Subcutaneous preadipocyte (primary cell): Measurements from ENCODE around the gene ARMH2. TPM values are rescaled to one million over a fixed set of nuclear protein-coding genes. Genes with fewer than 3 reads are reported as not detected.

Experiments
- total RNA-seq: library from RNA; depleted of rRNA; stranded (reverse); fragments of >200 nt; gene quantifications from 2 replicates; pipeline ENCODE4 v1.2.3, GENCODE V29; 2012

ARMH2 gene
- total RNA-seq, result not detected in 2 replicates

DNA sequence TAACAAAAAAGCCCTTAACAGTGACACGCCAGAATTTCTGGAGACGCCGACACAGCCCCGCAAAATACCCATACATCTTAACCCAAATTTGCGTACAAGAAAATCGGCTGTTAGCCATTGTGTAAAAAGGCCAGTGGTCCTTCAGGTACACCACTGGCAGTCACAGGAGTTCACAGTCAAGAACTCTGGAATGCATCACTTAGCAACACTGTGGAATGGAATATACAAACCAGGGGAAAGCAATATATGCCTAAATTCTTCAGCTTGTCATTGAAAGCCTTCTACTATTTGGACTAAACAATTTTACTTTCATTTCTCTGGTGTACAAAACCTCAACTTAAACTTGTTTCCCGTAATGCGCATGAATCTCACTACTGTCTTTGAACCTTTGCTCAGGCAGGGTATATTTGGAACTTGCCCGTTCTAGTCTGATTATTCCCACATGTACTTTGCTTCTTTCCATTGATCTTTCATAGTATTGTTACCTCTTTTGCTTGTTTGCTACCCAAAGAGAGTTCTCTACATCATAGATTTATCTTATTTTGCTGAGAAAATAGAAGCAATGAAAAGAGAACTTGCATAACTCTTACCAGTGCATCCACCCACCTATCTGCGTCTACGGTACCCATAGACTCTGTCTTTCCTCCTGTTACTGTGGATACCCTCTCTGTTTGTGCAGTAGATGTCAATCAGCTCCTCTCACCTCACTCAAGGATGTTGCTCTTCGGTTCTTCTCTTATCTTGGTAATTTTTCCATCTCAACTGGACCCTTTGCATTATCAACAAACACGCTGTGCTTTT lies at the start of gene ARMH2:
TSS of gene ARMH2 (minus strand) at position 178 of the 801 bp plus-strand sequence. CDS start at position 118, 60 bp downstream.

DNA sequence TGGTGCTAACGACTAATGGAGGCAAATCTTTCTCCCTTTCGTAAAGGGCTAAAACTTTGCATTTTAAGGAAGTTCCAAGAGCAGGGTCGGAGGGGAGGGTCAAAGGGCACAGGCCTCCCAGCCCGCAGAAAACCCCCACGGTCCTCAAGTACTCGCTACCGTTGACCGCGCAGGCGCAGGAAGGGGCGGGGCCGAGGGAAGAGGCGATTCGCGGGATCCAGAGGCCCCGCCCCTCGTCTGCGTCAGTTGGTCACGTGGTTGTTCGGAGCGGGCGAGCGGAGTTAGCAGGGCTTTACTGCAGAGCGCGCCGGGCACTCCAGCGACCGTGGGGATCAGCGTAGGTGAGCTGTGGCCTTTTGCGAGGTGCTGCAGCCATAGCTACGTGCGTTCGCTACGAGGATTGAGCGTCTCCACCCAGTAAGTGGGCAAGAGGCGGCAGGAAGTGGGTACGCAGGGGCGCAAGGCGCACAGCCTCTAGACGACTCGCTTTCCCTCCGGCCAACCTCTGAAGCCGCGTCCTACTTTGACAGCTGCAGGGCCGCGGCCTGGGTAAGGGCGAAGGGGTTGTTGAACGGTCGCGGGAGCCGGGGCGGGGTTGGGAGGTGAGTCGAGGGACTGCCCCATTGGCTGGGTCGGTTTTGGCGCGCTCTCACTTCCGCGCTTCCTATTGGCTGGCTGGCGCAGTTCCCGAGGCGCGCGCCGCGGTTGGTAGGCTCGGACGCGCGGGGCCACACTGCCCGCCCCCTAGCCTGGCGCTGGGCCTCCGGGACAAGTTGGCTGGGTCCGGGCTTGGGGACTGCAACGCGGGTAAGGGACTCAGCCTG lies 23.8 kb downstream of the ARMH2 start, which contains the start of gene GMNN:
TSS of gene GMNN (plus strand) at position 242 of the 824 bp plus-strand sequence. CDS start 2,310 bp downstream, outside the sequence.

Other genes starting within 250 kb of the ARMH2 start
- gene KIAA0319, start 152.7 kb downstream of the ARMH2 start, total RNA-seq, result under 0.01 TPM in 1 of 2 replicates, not detected in the other
- 16.6 and 23.9 TPM in 2 replicates for gene TDP2, start 132.0 kb downstream of the ARMH2 start, total RNA-seq
- gene ACOT13, start 131.8 kb downstream of the ARMH2 start, total RNA-seq, result 4.3 and 8.5 TPM in 2 replicates
- gene C6orf62, start 79.8 kb downstream of the ARMH2 start, total RNA-seq, result 99.6 and 135 TPM in 2 replicates
- gene GMNN, start 24.0 kb downstream of the ARMH2 start, total RNA-seq, result 17.3 and 25.2 TPM in 2 replicates
- gene RIPOR2, start 137.0 kb upstream of the ARMH2 start, total RNA-seq, result 0.20 and 1.1 TPM in 2 replicates